Caco-2 (cell line): ENCODE results near the gene TOPAZ1. TPM values are rescaled to one million over a fixed set of nuclear protein-coding genes. Genes with fewer than 3 reads are reported as not detected.

Experiments used
- BruUV-seq: library from RNA; stranded (reverse); fragments of 400-500 nt; replicated peaks from 2 replicates; lab custom pipeline; 2021; lab: Mats Ljungman, UMichigan
- CTCF ChIA-PET: fragments of 300-600 bp; sonication (Branson Sonifier 250); formaldehyde crosslinking; loops from one replicate; lab custom pipeline; 2022; ENCODE audit warnings: antibody characterized with exemption; lab: Charles Lee
- POLR2A ChIA-PET: fragments of 300-600 bp; sonication (Branson Sonifier 250); formaldehyde crosslinking; loops from one replicate; lab custom pipeline; 2022; ENCODE audit warnings: antibody characterized with exemption; lab: Charles Lee
- DNase-seq, 2 experiments: peaks; one replicate each; pipeline versions ENCODE4 v3.0.0 to v3.0.0-alpha.2; 2020 to 2022
- H3K27me3 ChIP-seq: replicated peaks from 2 replicates; pipeline ENCODE4 v1.6.0; 2011; ENCODE audit warnings: low read length; ENCODE audit not compliant: control insufficient read depth, insufficient read depth
- H3K36me3 ChIP-seq: 2 replicates; pipeline ENCODE4 v1.5.1; 2011; ENCODE audit warnings: low read length; ENCODE audit not compliant: control insufficient read depth, insufficient read depth
- H3K4me1 ChIP-seq: fragments of 250-450 bp; sonication (Bioruptor Pico); 2 replicates; pipeline ENCODE4 v1.5.1; 2020; ENCODE audit warnings: mild to moderate bottlenecking
- H3K4me3 ChIP-seq: 2 replicates; pipeline ENCODE4 v1.5.1; 2011; ENCODE audit warnings: low read depth, mild to moderate bottlenecking, control low read depth, low read length
- H3K9me3 ChIP-seq: fragments of 250-450 bp; sonication (Bioruptor Pico); 2 replicates; pipeline ENCODE4 v1.5.1; 2020; ENCODE audit warnings: mild to moderate bottlenecking, moderate library complexity
- H3K27ac Mint-ChIP-seq: one replicate; pipeline ENCODE4 v1.8.0; 2022; ENCODE audit warnings: mixed read lengths; ENCODE audit not compliant: unreplicated experiment
- H3K27me3 Mint-ChIP-seq: one replicate; pipeline ENCODE4 v1.8.0; 2022; ENCODE audit warnings: mixed read lengths; ENCODE audit not compliant: insufficient read depth, unreplicated experiment
- H3K36me3 Mint-ChIP-seq: one replicate; pipeline ENCODE4 v1.8.0; 2022; ENCODE audit warnings: mild to moderate bottlenecking, mixed read lengths; ENCODE audit not compliant: insufficient read depth, unreplicated experiment
- H3K4me1 Mint-ChIP-seq: one replicate; pipeline ENCODE4 v1.8.0; 2022; ENCODE audit warnings: low read depth, mixed read lengths; ENCODE audit not compliant: unreplicated experiment
- H3K4me3 Mint-ChIP-seq: one replicate; pipeline ENCODE4 v1.8.0; 2022; ENCODE audit warnings: mild to moderate bottlenecking, moderate library complexity, mixed read lengths; ENCODE audit not compliant: unreplicated experiment
- H3K9me3 Mint-ChIP-seq: one replicate; pipeline ENCODE4 v1.8.0; 2022; ENCODE audit warnings: mixed read lengths; ENCODE audit not compliant: unreplicated experiment
- CTCF ChIP-seq, 2 experiments: fragments of 200-600 bp in 1 of 2; IDR thresholded peaks; 1 replicate in 1 of 2; 2 replicates in 1 of 2; pipeline versions ENCODE4 v1.5.1 to v1.8.0; 2011 to 2022; ENCODE audit warnings: antibody characterized with exemption in 1 of 2, control low read depth in 1 of 2, inconsistent platforms in 1 of 2, low read depth in 1 of 2, low read length in 1 of 2, mild to moderate bottlenecking in 1 of 2, moderate library complexity in 1 of 2; ENCODE audit not compliant: insufficient read depth in 1 of 2, severe bottlenecking in 1 of 2, unreplicated experiment in 1 of 2
- intact Hi-C: fragments of 100-400 bp; cut with micrococcal nuclease; formaldehyde crosslinking; loops from one replicate; pipeline ENCODE4 v1.10.0; 2022; ENCODE audit not compliant: unreplicated experiment
- total RNA-seq: library from RNA; stranded (reverse); gene quantifications from 2 replicates; pipeline ENCODE4 v1.2.3, GENCODE V29; 2022

Gene TOPAZ1
- total RNA-seq, 1 experiment from 2014 or later, result not detected

- H3K4me3 ChIP-seq, result no peak overlapping the region
- no peaks in the 10 kb centered on the region for H3K4me1 ChIP-seq
- ChIA-PET POLR2A (no interaction called here), CTCF (no interaction called here)
- intact Hi-C loops, result no loop called here
- H3K27me3 ChIP-seq, result no peaks in the 10 kb centered on the region
- Mint-ChIP-seq H3K27me3 (no peaks in the 10 kb centered on the region), H3K4me3 (no peak overlapping the region), H3K36me3 (no peaks in the 10 kb centered on the region), H3K27ac (no peak overlapping the region), H3K9me3 (no peaks in the 10 kb centered on the region), H3K4me1 (no peaks in the 10 kb centered on the region)
- DNase-seq, result no peak
- BruUV-seq, result no TSS peak
- no peaks in the 10 kb centered on the region for H3K36me3 ChIP-seq
- no peak for TF ChIP-seq CTCF (IDR thresholded peaks at IDR 0.05; ENCODE audit: insufficient read depth in 1 of 2, low read depth in 1 of 2, low read length in 1 of 2, severe bottlenecking in 1 of 2, unreplicated experiment in 1 of 2)
- H3K9me3 ChIP-seq, result no peaks in the 10 kb centered on the region
These were observed 30.5 kb downstream of the TOPAZ1 start for GRCh38 chr3:44272191-44272590.

GRCh38 chr3:44277925-44278324 lies 36.2 kb downstream of the TOPAZ1 start:
- Histone ChIP-seq H3K36me3 (no peaks in the 10 kb centered on the region), H3K4me3 (no peak overlapping the region), H3K27me3 (no peaks in the 10 kb centered on the region), H3K9me3 (0 out of 2 replicates have a peak, but pooled peaks cover 3% of the 10 kb centered on the region), H3K4me1 (no peaks in the 10 kb centered on the region)
- H3K4me3 Mint-ChIP-seq, result no peak overlapping the region
- no peak overlapping the region for H3K27ac Mint-ChIP-seq
- intact Hi-C loops, result no loop called here
- H3K4me1 Mint-ChIP-seq, result no peaks in the 10 kb centered on the region
- ChIA-PET POLR2A (no interaction called here), CTCF (no interaction called here)
- no peak for DNase-seq
- no peaks in the 10 kb centered on the region for H3K36me3 Mint-ChIP-seq
- H3K9me3 Mint-ChIP-seq, result no peaks in the 10 kb centered on the region
- TF ChIP-seq CTCF (IDR thresholded peaks at IDR 0.05; ENCODE audit: insufficient read depth in 1 of 2, low read depth in 1 of 2, low read length in 1 of 2, severe bottlenecking in 1 of 2, unreplicated experiment in 1 of 2), result no peak
- no TSS peak for BruUV-seq
- peaks cover 11% of the 10 kb centered on the region for H3K27me3 Mint-ChIP-seq

- ChIA-PET POLR2A (no interaction called here), CTCF (no interaction called here)
- DNase-seq, result no peak
- H3K27ac Mint-ChIP-seq, result no peak overlapping the region
- H3K9me3 ChIP-seq, result 0 out of 2 replicates have a peak, but pooled peaks cover 3% of the 10 kb centered on the region
- peaks cover 11% of the 10 kb centered on the region for H3K27me3 Mint-ChIP-seq
- H3K9me3 Mint-ChIP-seq, result no peaks in the 10 kb centered on the region
- H3K4me1 Mint-ChIP-seq, result no peaks in the 10 kb centered on the region
- TF ChIP-seq CTCF (IDR thresholded peaks at IDR 0.05; ENCODE audit: insufficient read depth in 1 of 2, low read depth in 1 of 2, low read length in 1 of 2, severe bottlenecking in 1 of 2, unreplicated experiment in 1 of 2), result no peak
- H3K4me3 Mint-ChIP-seq, result no peak overlapping the region
- H3K27me3 ChIP-seq, result no peaks in the 10 kb centered on the region
- intact Hi-C loops, result no loop called here
- H3K36me3 Mint-ChIP-seq, result no peaks in the 10 kb centered on the region
- H3K4me1 ChIP-seq, result no peaks in the 10 kb centered on the region
- no peaks in the 10 kb centered on the region for H3K36me3 ChIP-seq
- no TSS peak for BruUV-seq
- H3K4me3 ChIP-seq, result no peak overlapping the region
These were observed 38.4 kb downstream of the TOPAZ1 start for GRCh38 chr3:44280077-44280476.
